GM21737 (cell line): Measurements from ENCODE around the gene R3HDML.
A peak's percentile ranks its signal among the peaks of the same experiment; 100 is the strongest.
"Not testable (repeated sequence)": the region's sequence is repeated elsewhere in the genome, so short reads cannot be mapped to it uniquely, and the experiment has no call there.

Experiments used
- ATAC-seq: cut with Tn5 transposase; IDR thresholded peaks from one replicate; pipeline ENCODE4 v1.9.1; 2021; ENCODE audit warnings: mild to moderate bottlenecking, moderate library complexity; ENCODE audit not compliant: unreplicated experiment

R3HDML gene

GRCh38 chr20:44336725-44337380, at the start of gene R3HDML:
R3HDML (plus strand) TSS chr20:44337043; CDS start chr20:44337158, 115 bp downstream.
- no peak for ATAC-seq

- no peak for ATAC-seq
These were observed 49.4 kb upstream of the R3HDML start for GRCh38 chr20:44287272-44288097.

- no peak for ATAC-seq
These were observed 48.6 kb upstream of the R3HDML start for GRCh38 chr20:44288252-44288651.

GRCh38 chr20:44291754-44292153, 45.1 kb upstream of the R3HDML start:
- ATAC-seq = no peak

GRCh38 chr20:44296011-44296410, 40.8 kb upstream of the R3HDML start:
- no peak for ATAC-seq

- no peak for ATAC-seq
These were observed 39.1 kb upstream of the R3HDML start for GRCh38 chr20:44297721-44298120.

- ATAC-seq = not testable (repeated sequence)
These were observed 37.8 kb upstream of the R3HDML start for GRCh38 chr20:44299011-44299535.

- no peak for ATAC-seq
These were observed 35.6 kb upstream of the R3HDML start for GRCh38 chr20:44301285-44301684.

GRCh38 chr20:44302026-44302669, 34.7 kb upstream of the R3HDML start:
- no peak for ATAC-seq

GRCh38 chr20:44302736-44303135, 34.1 kb upstream of the R3HDML start:
- no peak for ATAC-seq

GRCh38 chr20:44304383-44304782, 32.5 kb upstream of the R3HDML start:
- no peak for ATAC-seq

GRCh38 chr20:44306927-44307326, 29.9 kb upstream of the R3HDML start:
- ATAC-seq = no peak

GRCh38 chr20:44309763-44310663, 26.8 kb upstream of the R3HDML start:
- ATAC-seq = peak; percentile 13

- ATAC-seq = peak; percentile 78
These were observed 25.9 kb upstream of the R3HDML start, which contains the start of gene FITM2 for GRCh38 chr20:44310664-44311639. FITM2 (minus strand) TSS chr20:44311202; CDS start chr20:44311148, 54 bp downstream.

- no peak for ATAC-seq
These were observed 22.0 kb upstream of the R3HDML start for GRCh38 chr20:44314870-44315269.

- ATAC-seq = no peak
These were observed 16.9 kb upstream of the R3HDML start for GRCh38 chr20:44319839-44320422.

GRCh38 chr20:44324343-44324742, 12.5 kb upstream of the R3HDML start:
- no peak for ATAC-seq

- no peak for ATAC-seq
These were observed 10.3 kb upstream of the R3HDML start for GRCh38 chr20:44326391-44327159.
